Fibroblast of mammary gland (primary cell): Measurements from ENCODE around the gene RASA3.

Experiments
- DNase-seq: peaks from one replicate; pipeline ENCODE4 v3.0.0-alpha.2; 2010; ENCODE audit warnings: low read depth
- H3K4me3 ChIP-seq: 2 replicates; pipeline ENCODE4 v1.5.1; 2011; ENCODE audit warnings: low read depth, mild to moderate bottlenecking, low read length, moderate library complexity; ENCODE audit not compliant: control insufficient read depth
- CTCF ChIP-seq: conservative IDR thresholded peaks from 2 replicates; pipeline ENCODE4 v1.5.1; 2011; ENCODE audit warnings: low read depth, low read length, inconsistent platforms; ENCODE audit not compliant: control insufficient read depth, insufficient read depth

Gene RASA3

GRCh38 chr13:114092468-114092867 is 40.0 kb downstream of the RASA3 start:
- H3K4me3 ChIP-seq = no peak overlapping the region
- no peak for DNase-seq
- TF ChIP-seq CTCF = no peak

- DNase-seq = no peak
- no peak for TF ChIP-seq CTCF
Measured at GRCh38 chr13:114090476-114090875, 41.9 kb downstream of the RASA3 start.

GRCh38 chr13:114089751-114090400 is 42.5 kb downstream of the RASA3 start:
- no peak for TF ChIP-seq CTCF
- H3K4me3 ChIP-seq = no peak overlapping the region
- DNase-seq = no peak

More at GRCh38 chr13:114090476-114090875, 41.9 kb downstream of the RASA3 start:
- no peak overlapping the region for H3K4me3 ChIP-seq

GRCh38 chr13:114089341-114089740 is 43.1 kb downstream of the RASA3 start:
- no peak for TF ChIP-seq CTCF
- DNase-seq = no peak
- no peak overlapping the region for H3K4me3 ChIP-seq

DNA sequence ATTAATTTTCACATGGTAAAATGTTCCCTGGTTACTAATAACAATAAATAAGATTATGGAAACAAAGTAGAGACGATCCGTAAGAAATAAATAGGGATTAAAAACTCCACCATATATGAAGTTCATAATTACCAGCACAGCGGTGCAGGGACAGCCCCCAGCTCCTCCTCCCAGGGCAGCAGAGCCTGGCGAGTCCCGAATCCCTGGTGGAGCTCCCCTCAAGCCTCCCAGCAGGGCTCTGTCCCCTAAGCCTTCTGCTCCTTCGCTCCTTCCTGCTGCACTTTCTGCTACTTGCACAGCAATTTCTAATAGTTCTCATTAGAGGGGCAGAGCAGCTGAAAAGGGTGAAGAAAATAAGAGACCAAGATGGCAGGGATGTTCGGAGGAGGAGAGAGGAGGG is 43.6 kb downstream of the RASA3 start:
- H3K4me3 ChIP-seq = no peak overlapping the region
- DNase-seq = no peak
- no peak for TF ChIP-seq CTCF

- DNase-seq = no peak
- no peak overlapping the region for H3K4me3 ChIP-seq
- no peak for TF ChIP-seq CTCF
Measured at GRCh38 chr13:114088234-114088633, 44.2 kb downstream of the RASA3 start.

DNA sequence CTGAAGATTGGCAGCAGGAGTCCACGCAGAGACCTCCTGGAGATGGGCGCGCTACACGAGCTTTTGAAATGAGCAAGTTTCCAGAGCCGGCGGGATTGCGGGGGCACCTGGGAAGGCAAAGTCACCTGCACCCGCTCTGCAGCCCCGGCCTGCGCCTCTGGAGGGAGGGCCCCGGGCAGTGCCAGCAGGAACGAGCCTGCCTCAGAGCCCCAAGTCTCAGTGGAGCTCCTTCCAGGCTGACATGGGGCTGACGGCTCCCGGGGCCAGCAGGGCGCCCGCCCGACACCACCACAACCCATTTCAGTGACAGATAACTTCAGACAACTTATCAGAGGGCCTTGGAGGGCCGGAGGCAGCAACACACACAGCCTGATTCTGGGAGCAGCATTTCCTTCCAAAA is 45.0 kb downstream of the RASA3 start:
- DNase-seq = no peak
- no peak for TF ChIP-seq CTCF
- no peak overlapping the region for H3K4me3 ChIP-seq
